GM19438 (cell line): ENCODE data around the gene YIPF2.
"Not testable (repeated sequence)": the region's sequence is repeated elsewhere in the genome, so short reads cannot be mapped to it uniquely, and the experiment has no call there.

Source experiments
- ATAC-seq: cut with Tn5 transposase; IDR thresholded peaks from one replicate; pipeline ENCODE4 v1.9.1; 2021; ENCODE audit warnings: low read depth; ENCODE audit not compliant: unreplicated experiment

Gene YIPF2

DNA sequence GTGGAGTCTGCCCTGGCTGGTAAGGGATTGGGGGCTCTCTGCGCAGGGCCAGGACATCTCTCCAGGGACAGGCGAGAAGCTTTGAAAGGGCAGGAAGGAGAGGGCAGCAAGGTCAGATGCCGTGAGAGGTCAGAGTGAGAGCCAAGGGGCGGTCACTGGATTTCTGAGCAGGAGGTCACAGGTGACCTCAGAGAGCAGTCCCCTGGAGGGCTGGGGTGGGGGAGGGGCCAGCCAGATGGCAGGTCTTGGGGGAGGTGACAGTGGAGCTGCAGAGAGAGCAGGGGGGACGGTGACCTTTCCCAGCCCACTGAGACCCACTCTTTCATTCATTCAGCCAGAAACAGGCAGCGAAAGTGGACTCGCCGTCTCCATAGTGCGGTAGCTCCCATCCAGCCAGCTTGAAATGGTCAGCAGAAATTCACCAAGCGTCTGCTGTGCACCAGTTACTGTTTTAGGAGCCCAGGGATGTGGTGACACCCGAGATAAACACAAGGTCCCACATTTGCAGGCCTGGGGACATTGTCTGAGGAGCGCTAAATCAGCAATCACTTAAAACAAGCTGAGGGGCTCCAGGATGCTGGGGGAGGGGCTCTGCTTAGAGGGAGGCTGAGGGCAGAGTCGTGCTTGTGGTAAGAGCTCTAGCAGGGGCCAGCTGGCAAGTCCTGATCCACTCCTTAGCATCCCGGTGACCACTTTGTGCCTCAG, 46.9 kb downstream of the YIPF2 start:
- ATAC-seq, result no peak

DNA sequence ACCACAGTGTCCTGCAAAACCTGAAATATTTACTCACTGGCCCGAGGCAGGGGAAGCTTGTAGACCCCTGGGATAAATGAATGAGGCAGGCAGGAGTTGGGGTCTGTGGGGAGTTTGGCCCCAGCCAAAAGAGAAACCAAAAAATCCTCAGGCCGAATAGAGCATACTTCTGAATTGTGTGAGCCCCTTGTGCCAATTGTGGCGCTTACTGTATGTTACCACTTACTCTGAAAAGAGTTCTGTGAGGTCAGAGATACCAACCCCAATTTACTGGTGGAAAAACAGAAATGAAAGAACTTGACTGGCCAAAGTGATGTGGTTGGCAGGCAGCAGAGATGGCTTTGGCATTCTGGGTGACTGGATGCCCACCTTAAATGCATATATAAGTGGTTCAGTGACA, 50.2 kb downstream of the YIPF2 start:
- ATAC-seq, result no peak

DNA sequence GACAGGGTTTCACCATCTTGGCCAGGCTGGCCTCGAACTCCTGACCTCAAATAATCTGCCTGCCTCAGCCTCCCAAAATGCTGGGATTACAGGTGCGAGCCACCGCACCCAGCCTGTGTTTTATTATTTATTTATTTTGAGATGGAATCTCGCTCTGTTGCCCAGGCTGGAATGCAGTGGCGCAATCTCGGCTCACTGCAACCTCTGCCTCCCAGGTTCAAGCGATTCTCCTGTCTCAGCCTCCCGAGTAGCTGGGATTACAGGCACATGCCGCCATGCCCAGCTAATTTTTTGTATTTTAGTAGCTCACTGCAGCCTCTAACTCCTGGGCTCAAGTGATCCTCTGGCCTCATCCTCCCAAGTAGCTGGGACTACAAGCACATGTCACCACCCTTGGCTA, 50.8 kb downstream of the YIPF2 start:
- not testable (repeated sequence) for ATAC-seq

DNA sequence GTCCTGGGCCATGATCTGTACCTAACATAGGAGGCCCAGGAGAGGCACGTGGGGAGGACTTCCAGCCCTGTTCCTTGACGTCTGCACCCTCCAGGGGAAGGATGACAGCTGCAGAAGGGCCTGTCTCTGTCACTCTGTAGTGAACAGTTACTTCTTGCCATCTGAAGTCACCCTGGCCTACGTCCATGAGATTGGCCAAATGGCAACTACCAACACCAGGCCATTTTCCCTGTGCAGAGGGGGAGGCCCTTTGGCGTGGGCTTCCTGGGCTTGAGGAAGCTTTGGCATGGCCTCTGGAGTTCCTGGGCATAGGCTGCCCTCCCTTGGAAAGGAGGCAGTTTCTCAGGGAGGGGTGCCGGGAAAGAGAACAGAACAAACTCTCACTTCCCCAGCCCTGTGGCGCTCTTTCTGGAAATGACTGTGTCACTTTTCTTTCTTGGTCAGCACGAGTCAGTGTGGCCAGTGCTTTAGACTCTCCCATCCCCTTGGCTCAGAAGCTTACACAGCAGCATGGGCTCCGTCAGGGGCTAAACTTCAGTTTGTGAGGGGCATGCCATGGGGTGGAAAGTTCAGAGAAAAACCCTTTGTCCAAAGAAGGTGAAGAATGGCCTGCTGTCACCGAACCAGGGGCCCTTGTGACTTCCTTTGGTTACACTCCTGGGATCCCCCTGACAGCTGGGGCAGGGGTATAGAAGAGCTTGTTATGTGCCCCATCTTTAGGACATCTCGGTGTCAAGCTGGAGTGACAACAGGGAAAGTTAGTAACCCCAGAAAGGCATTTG, 51.8 kb downstream of the YIPF2 start:
- peak; percentile 58 for ATAC-seq

DNA sequence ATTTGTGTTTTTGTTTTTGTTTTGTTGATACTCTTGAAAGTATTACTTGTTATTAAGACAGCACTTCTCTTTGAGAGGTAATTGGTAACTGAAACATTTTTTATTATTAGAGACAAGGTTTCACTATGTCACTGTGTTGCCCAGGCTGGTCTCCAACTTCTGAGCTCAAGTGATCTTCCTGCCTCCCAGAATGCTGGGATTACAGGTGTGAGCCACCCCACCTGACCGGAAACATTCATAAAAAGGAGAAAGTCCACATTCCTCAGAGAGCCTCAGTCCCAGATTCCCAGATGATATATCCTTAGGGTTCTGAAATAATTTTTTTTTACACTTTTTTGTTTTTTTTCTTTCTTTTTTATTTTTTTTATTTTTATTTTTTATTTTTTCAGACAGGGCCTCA, 54.4 kb downstream of the YIPF2 start:
- no peak for ATAC-seq

DNA sequence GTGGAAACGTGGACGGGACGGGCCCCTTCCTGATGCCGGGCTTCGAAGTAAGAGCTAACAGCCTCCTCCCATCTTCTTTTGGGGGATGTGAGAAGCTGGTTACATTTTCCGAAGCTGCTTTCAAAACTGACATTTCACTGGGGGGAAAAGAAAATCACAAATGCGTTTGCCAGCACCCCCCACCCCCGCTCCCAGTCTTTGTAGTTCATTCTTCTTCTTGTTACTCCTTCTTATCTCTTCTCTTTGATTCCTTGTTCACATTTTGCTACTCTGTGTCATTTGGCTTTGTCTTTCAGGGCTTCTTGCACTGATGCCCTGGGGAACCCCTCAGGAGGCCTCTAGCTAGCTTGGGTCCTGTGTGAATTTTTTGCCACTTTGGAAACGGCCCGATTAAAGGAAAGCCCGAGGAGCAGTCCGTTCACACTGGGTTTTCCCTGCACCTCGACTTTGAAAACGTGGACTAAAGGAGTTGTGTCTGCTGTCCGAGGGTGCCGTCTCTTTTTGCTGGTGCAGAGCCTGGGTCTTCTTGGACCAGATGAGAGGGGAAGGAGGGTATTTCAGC, 55.8 kb downstream of the YIPF2 start:
- no peak for ATAC-seq
